K562 (cell line): ENCODE data around the gene ANKS1B. TPM values are rescaled to one million over a fixed set of nuclear protein-coding genes. Genes with fewer than 3 reads are reported as not detected.

Experiments used
- ATAC-seq: fragments of 200-7000 bp; cut with Tn5 transposase; 3 replicates; pipeline ENCODE4 v1.9.1; 2020; ENCODE audit warnings: moderate library complexity
- BruUV-seq: library from RNA; stranded (reverse); fragments of 400-500 nt; replicated peaks from 2 replicates; lab custom pipeline; 2021; lab: Mats Ljungman, UMichigan
- CTCF ChIA-PET: fragments of 300-600 bp; formaldehyde crosslinking; extraction: SDS; loops from one replicate; lab custom pipeline; 2021; ENCODE audit warnings: low intra/inter-chr PET ratio; lab: Yijun Ruan, JAX
- POLR2A ChIA-PET: fragments of 300-600, 350-650 bp; sonication (Branson Sonifier 250); formaldehyde crosslinking; extraction: SDS; loops from one replicate; lab custom pipeline; 2021; ENCODE audit warnings: antibody characterized with exemption, inconsistent platforms; lab: Yijun Ruan, JAX
- DNase-seq, 4 experiments: peaks; one replicate each; pipeline versions ENCODE4 v3.0.0 to v3.0.0-alpha.2; 2011 to 2018; ENCODE audit warnings: low spot score in 3 of 4, mixed read lengths in 3 of 4; ENCODE audit errors: extremely low read depth in 1 of 4
- FAIRE-seq: peaks from 2 replicates; lab custom pipeline; 2011; peaks lifted over from hg19 to GRCh38; lab: Jason Lieb, UNC
- H2AFZ ChIP-seq: 2 replicates; pipeline ENCODE4 v1.6.0; 2011; ENCODE audit warnings: low read depth, low read length, control low read depth, inconsistent platforms
- H3K27ac ChIP-seq: fragments of 200-600 bp; 3 replicates; pipeline ENCODE4 v1.8.0; 2011; ENCODE audit warnings: low read depth, mild to moderate bottlenecking, control low read depth, inconsistent platforms, low read length, moderate library complexity, mixed read lengths; ENCODE audit errors: extremely low read depth
- H3K27me3 ChIP-seq, 2 experiments: fragments of 300-600 bp in 1 of 2; 2 replicates in 1 of 2; 3 replicates in 1 of 2; pipeline versions ENCODE4 v1.6.0 to v1.8.0; 2011; ENCODE audit warnings: inconsistent platforms in 2 of 2, low read length in 2 of 2, mild to moderate bottlenecking in 1 of 2, mixed read lengths in 1 of 2, moderate library complexity in 1 of 2; ENCODE audit not compliant: control insufficient read depth in 2 of 2, insufficient read depth in 2 of 2
- H3K36me3 ChIP-seq: fragments of 300-600 bp; 3 replicates; pipeline ENCODE4 v1.8.0; 2011; ENCODE audit warnings: mild to moderate bottlenecking, low read length, inconsistent platforms; ENCODE audit not compliant: control insufficient read depth, insufficient read depth
- H3K4me1 ChIP-seq, 2 experiments: fragments of 200-600 bp in 1 of 2; replicated peaks in 1 of 2; 2 replicates in 1 of 2; 3 replicates in 1 of 2; pipeline versions ENCODE4 v1.5.1 to v1.8.0; 2011; ENCODE audit warnings: inconsistent platforms in 2 of 2, low read length in 2 of 2, mild to moderate bottlenecking in 1 of 2, mixed read lengths in 1 of 2, moderate library complexity in 1 of 2; ENCODE audit not compliant: control insufficient read depth in 2 of 2, insufficient read depth in 2 of 2
- H3K4me2 ChIP-seq: 2 replicates; pipeline ENCODE4 v1.6.1; 2011; ENCODE audit warnings: low read length, control low read depth, inconsistent platforms, mixed read lengths; ENCODE audit not compliant: insufficient read depth
- H3K4me3 ChIP-seq: fragments of 200-600 bp; sonication (generic), shearing (Covaris generic); 2 replicates; pipeline ENCODE4 v1.5.1; 2016; ENCODE audit warnings: control low read depth, inconsistent platforms
- H3K79me2 ChIP-seq: fragments of 200-600 bp; 3 replicates; pipeline ENCODE4 v1.8.0; 2011; ENCODE audit warnings: low read length, inconsistent platforms; ENCODE audit not compliant: control insufficient read depth, insufficient read depth
- H3K9ac ChIP-seq, 2 experiments: 2 replicates each; pipeline versions ENCODE4 v1.6.0 to v1.6.1; 2011; ENCODE audit warnings: low read depth in 2 of 2, low read length in 2 of 2, control low read depth in 1 of 2, inconsistent platforms in 1 of 2, mild to moderate bottlenecking in 1 of 2, mixed read lengths in 1 of 2; ENCODE audit not compliant: insufficient read depth in 1 of 2
- H3K9me1 ChIP-seq: one replicate; pipeline ENCODE4 v1.6.0; 2011; ENCODE audit warnings: inconsistent platforms, mild to moderate bottlenecking, low read length, moderate library complexity; ENCODE audit not compliant: control insufficient read depth, insufficient read depth
- H3K9me3 ChIP-seq: replicated peaks from 2 replicates; pipeline ENCODE4 v1.5.1; 2011; ENCODE audit warnings: low read depth, low read length, inconsistent platforms; ENCODE audit not compliant: control insufficient read depth, insufficient read depth
- H4K20me1 ChIP-seq: replicated peaks from 2 replicates; pipeline ENCODE4 v1.6.1; 2011; ENCODE audit warnings: low read length, inconsistent platforms, mixed read lengths; ENCODE audit not compliant: control insufficient read depth, insufficient read depth
- GTF2A2 ChIP-seq: IDR thresholded peaks from 2 replicates; pipeline ENCODE4 v1.6.1; 2016; ENCODE audit warnings: mild to moderate bottlenecking, missing genetic modification characterization, missing compliant biosample characterization
- KAT8 ChIP-seq: fragments of 450-650 bp; IDR thresholded peaks from 2 replicates; pipeline ENCODE4 v1.6.1; 2016; ENCODE audit warnings: low read depth, mild to moderate bottlenecking
- MNT ChIP-seq, 2 experiments: fragments of 450-650 bp; conservative IDR thresholded peaks; 2 replicates each; pipeline ENCODE4 v1.6.1; 2017; ENCODE audit warnings: mild to moderate bottlenecking in 2 of 2, moderate library complexity in 2 of 2
- NCOR1 ChIP-seq: fragments of 450-650 bp; IDR thresholded peaks from 2 replicates; pipeline ENCODE4 v1.6.1; 2016; ENCODE audit warnings: mild to moderate bottlenecking, moderate library complexity
- NFYB ChIP-seq: IDR thresholded peaks from 2 replicates; pipeline ENCODE4 v1.6.1; 2011; ENCODE audit warnings: mild to moderate bottlenecking, moderate library complexity; ENCODE audit not compliant: insufficient read length; ENCODE audit errors: extremely low read depth
- PBX2 ChIP-seq, 2 experiments: IDR thresholded peaks in 1 of 2; conservative IDR thresholded peaks in 1 of 2; 2 replicates each; pipeline ENCODE4 v1.6.1; 2016; ENCODE audit warnings: low read depth in 2 of 2, mild to moderate bottlenecking in 1 of 2, missing compliant biosample characterization in 1 of 2, missing genetic modification characterization in 1 of 2, moderate library complexity in 1 of 2
- RERE ChIP-seq: sonication (generic); formaldehyde crosslinking; IDR thresholded peaks from 2 replicates; pipeline ENCODE4 v1.8.0; 2023; ENCODE audit warnings: missing genetic modification reagents, mild to moderate bottlenecking, borderline replicate concordance
- ZNF134 ChIP-seq: fragments of 250-450 bp; sonication (Bioruptor Pico); conservative IDR thresholded peaks from 2 replicates; pipeline ENCODE4 v1.4.0; 2020
- WGBS: fragments of 100-300 bp; shearing (Covaris generic); methylation state at CpG from one replicate; pipeline ENCODE4 v1.1.6; 2016; ENCODE audit warnings: low coverage, mixed read lengths; ENCODE audit not compliant: insufficient coverage; ENCODE audit errors: missing lambda C conversion rate; 5-methylcytosine and 5-hydroxymethylcytosine counted together
- in situ Hi-C: fragments of 300-500 bp; cut with MboI; formaldehyde crosslinking; loops from 4 replicates; pipeline ENCODE4 v1.15.0; 2018; ENCODE audit warnings: inconsistent platforms, mixed read lengths
- intact Hi-C: fragments of 100-400 bp; cut with micrococcal nuclease; formaldehyde crosslinking; loops from 2 replicates; pipeline ENCODE4 v1.14.2; 2022
- polyA plus RNA-seq, 8 experiments: library from polyadenylated mRNA; depleted of rRNA in 4 of 8; stranded (reverse) in 5 of 8; unstranded in 3 of 8; fragments of >200 nt; fragmentation: Nextera tagmentation in 2 of 8; fragmentation: Illumina TruSeq in 1 of 8; extraction: Ambion mirVana in 2 of 8; extraction: Trizol in 1 of 8; gene quantifications; 2 replicates each; pipeline versions ENCODE4 v1.2.1 to v1.2.3, GENCODE V29; 2011 to 2014; ENCODE audit warnings: inconsistent platforms in 1 of 8, missing spikeins in 1 of 8
- total RNA-seq, 7 experiments: library from RNA; depleted of rRNA in 6 of 7; stranded (reverse); fragments of >200 nt in 6 of 7; fragmentation: Illumina TruSeq in 2 of 7; extraction: Trizol in 2 of 7; gene quantifications; 2 replicates each; pipeline versions ENCODE4 v1.2.1 to v1.2.3, GENCODE V29; 2011 to 2021; ENCODE audit warnings: low replicate concordance in 1 of 7

ANKS1B gene
- total and polyA plus RNA-seq, 9 of the 15 experiments (the other 6 are each of a cell fraction or from before 2014, with no cell fraction given) = 0.04 to 0.47 (median 0.28) TPM; not detected in 4

GRCh38 chr12:99439399-99439798, 545.3 kb downstream of the ANKS1B start:
- Histone ChIP-seq H3K27me3 (no peaks in the 10 kb centered on the region), H3K9ac (no peak overlapping the region), H3K4me3 (no peak overlapping the region), H3K9me3 (no peaks in the 10 kb centered on the region), H3K4me2 (no peak overlapping the region), H3K9me1 (no peaks in the 10 kb centered on the region), H3K36me3 (no peaks in the 10 kb centered on the region), H3K27ac (no peak overlapping the region), H3K4me1 (no peaks in the 10 kb centered on the region), H3K79me2 (no peaks in the 10 kb centered on the region), H4K20me1 (no peaks in the 10 kb centered on the region), H2AFZ (no peak overlapping the region)
- POLR2A ChIA-PET = no interaction called here
- no peak for ATAC-seq
- no peak for FAIRE-seq
- intact Hi-C loops = no loop called here
- CTCF ChIA-PET = no interaction called here
- 7% methylated on average over 1 of the region's 1 CpG for WGBS
- DNase-seq = no peak
- in situ Hi-C loops = no loop called here
- no peak for TF ChIP-seq RERE (CRISPR knock-in tag)
- no peak for TF ChIP-seq NFYB
- no peak for TF ChIP-seq GTF2A2 (tag)
- TF ChIP-seq ZNF134 (CRISPR knock-in tag) = no peak
- TF ChIP-seq KAT8 = no peak
- TF ChIP-seq PBX2 (CRISPR knock-in tag; IDR thresholded peaks at IDR 0.05; ENCODE audit: low read depth) = no peak
- TF ChIP-seq PBX2 (tag; conservative IDR thresholded peaks at IDR 0.05; ENCODE audit: low read depth) = no peak
- no peak for TF ChIP-seq MNT (conservative IDR thresholded peaks at IDR 0.05)
- no peak for TF ChIP-seq NCOR1
- no TSS peak for BruUV-seq
